ENCODE results near the gene DUT.

The DUT gene

DNA sequence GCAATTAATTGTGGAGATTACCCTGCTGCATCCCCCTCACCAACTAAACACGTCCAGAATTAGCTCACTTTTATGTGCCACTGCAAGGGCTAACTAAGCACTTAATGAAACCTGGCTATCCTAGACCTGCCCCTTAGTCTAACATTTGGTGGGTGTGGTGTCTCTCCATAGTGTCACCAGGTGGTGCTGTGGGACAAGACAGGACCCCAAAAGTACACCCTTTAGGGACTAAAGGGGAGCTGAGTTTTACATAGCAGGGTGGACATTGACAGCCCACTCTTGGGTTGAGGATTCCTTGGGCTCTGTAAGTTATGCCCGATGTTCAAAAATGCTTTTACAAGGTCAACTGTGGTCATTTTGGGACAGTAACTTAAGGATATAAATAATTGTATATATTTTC, 5.7 kb downstream of the DUT start:
- no peak for DNase-seq (ENCODE audit: low read depth)
- H3K4me3 ChIP-seq (ENCODE audit: low read depth, low read length): no peak overlapping the region

DNA sequence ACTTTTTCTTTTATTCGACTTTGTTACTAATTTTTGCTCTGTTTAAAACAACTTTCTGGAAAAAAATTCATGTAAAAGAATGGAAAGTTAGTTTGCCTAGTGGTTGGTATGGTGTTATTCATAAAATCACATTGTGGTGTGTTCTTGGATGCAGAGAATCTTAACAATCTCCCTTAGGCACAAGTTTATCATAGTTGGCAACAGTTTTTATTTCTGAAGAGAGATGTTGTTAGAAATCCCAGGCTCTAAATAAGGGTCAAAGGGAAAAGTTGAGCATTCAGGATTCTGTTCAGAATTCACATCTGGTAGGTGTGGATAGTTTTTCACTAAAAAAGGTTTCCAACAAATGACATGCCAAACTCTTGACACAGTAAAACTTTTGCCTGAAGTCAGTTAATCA, 6.4 kb downstream of the DUT start:
- no peak for DNase-seq (ENCODE audit: low read depth)
- no peak overlapping the region for H3K4me3 ChIP-seq (ENCODE audit: low read depth, low read length)
- TF ChIP-seq, protein P1, sequence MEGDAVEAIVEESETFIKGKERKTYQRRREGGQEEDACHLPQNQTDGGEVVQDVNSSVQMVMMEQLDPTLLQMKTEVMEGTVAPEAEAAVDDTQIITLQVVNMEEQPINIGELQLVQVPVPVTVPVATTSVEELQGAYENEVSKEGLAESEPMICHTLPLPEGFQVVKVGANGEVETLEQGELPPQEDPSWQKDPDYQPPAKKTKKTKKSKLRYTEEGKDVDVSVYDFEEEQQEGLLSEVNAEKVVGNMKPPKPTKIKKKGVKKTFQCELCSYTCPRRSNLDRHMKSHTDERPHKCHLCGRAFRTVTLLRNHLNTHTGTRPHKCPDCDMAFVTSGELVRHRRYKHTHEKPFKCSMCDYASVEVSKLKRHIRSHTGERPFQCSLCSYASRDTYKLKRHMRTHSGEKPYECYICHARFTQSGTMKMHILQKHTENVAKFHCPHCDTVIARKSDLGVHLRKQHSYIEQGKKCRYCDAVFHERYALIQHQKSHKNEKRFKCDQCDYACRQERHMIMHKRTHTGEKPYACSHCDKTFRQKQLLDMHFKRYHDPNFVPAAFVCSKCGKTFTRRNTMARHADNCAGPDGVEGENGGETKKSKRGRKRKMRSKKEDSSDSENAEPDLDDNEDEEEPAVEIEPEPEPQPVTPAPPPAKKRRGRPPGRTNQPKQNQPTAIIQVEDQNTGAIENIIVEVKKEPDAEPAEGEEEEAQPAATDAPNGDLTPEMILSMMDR (IDR thresholded peaks at IDR 0.05; ENCODE audit: low read depth, low read length, missing control alignments): no peak

More for the DNA sequence above, 5.7 kb downstream of the DUT start:
- TF ChIP-seq, protein P1 (IDR thresholded peaks at IDR 0.05; ENCODE audit: low read depth, low read length, missing control alignments): peak; percentile 47

DNA sequence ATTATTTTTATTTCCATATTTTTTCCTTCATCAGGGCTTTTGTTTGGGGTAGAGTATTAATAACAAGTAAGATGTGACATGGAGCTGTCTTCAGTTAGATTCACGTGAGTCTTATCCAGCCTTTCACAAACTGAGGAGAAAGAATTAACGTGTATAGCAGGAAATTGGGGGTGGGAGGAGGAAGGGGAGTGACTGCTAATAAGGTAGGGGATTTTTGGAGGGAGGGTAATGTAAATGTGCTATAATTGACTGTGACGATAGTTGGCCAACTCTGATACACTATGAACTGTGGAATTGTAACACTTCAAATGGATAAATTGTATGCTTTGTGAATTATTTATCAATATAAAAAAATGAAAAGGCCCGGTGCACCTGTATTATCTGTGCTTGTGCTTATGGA, 8.9 kb downstream of the DUT start:
- H3K4me3 ChIP-seq (ENCODE audit: low read depth, low read length): no peak overlapping the region
- no peak for DNase-seq (ENCODE audit: low read depth)
- TF ChIP-seq, protein P1 (IDR thresholded peaks at IDR 0.05; ENCODE audit: low read depth, low read length, missing control alignments): no peak

DNA sequence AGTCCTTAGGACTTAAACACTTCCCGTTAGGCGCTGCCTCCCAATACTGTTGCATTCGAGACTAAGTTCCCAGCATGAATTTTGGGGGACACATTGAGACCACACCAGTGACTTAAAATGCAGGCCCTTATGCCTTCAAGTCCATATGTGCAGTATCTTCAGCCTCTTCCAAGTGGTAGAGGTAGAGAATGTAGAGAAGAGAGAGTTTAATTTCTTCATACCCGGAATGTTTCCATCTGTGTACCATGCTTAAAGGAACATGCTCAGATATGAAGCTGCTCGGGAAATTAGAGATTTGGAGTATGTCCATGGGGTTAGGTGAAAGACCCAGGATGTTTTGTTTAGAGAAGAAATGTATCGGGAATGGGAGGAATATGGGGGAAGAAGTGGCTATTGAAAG, 12.6 kb downstream of the DUT start:
- H3K4me3 ChIP-seq (ENCODE audit: low read depth, low read length): no peak overlapping the region
- TF ChIP-seq, protein P1 (IDR thresholded peaks at IDR 0.05; ENCODE audit: low read depth, low read length, missing control alignments): no peak
- no peak for DNase-seq (ENCODE audit: low read depth)

DNA sequence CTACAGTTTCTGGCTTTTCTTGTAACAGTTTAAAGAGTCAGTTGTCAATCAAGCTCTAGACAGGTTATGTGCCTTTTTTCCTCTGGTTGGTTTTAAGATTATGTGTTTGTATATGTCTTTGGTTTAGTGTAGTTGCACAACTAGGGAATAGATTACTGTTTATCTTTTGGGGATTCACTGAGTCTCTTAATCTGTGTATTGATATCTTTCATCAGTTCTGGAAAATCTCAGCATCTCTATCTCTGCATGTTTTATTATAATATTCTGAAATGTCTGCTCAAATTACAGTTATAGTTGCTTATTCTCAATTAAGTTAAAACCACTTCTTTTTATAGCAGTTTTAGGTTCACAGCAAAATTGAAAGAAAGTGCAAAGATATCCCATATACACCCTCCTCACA, 14.3 kb downstream of the DUT start:
- TF ChIP-seq, protein P1 (IDR thresholded peaks at IDR 0.05; ENCODE audit: low read depth, low read length, missing control alignments): no peak
- H3K4me3 ChIP-seq (ENCODE audit: low read depth, low read length): no peak overlapping the region
- DNase-seq (ENCODE audit: low read depth): no peak

DNA sequence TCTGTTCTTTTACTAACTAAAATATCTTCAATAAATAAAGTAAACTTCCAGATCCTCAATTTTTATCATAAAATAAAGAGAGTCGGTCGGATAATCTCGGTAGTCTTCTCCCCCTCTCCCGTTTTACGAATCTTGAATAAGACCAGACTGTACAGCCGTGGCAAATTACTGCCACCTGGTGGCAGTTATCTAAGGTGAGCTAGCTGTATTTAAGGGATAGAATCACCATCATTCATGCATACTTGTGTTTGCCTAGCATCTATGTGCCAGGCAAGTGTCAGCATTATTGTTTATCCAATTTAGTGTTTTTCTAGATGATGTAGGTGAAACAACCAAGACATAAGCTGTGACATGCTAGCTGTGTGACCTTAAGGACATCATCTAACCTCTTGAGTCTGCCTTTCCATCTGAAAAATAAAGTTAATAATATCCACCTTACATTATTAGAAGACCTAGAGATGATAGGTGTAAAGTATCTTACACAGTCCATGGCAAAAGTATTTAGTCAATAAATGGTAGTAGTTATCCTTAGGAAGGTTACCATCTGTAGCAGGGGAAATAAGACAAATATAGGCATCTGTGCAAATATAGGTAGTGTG, 21.3 kb downstream of the DUT start:
- H3K4me3 ChIP-seq (ENCODE audit: low read depth, low read length): no peak overlapping the region
- TF ChIP-seq, protein P1 (IDR thresholded peaks at IDR 0.05; ENCODE audit: low read depth, low read length, missing control alignments): peak; percentile 78
- peak; percentile 41 for DNase-seq (ENCODE audit: low read depth)

DNA sequence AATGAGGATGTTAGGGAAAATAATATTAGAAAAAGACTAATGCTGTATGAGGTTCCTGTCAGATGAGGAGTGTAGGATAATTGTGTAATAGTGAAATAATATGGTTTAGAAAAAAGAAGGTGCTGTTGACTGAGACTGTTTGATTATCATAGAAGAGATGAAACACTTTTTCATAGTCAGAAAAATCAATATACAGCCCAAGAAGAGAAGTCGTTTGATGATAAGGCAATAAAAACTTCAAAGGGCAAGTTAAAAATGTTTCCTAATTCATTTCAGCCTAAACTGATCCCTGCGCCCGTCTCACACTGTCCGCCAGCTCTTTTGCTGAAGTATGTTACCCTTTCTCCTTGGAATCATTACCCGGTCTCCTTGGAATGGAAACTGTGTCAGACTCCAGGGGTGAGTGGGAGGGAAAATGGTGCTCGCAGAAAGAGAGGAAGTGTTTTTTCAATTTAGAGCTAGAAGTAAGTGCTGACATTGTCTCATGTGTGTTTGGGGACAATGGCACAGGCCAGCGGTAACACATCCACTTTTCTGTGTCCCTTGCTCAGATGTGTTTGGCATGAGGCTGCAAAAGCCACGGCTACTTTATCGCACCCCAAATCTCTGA, 23.6 kb downstream of the DUT start:
- no peak overlapping the region for H3K4me3 ChIP-seq (ENCODE audit: low read depth, low read length)
- TF ChIP-seq, protein P1 (IDR thresholded peaks at IDR 0.05; ENCODE audit: low read depth, low read length, missing control alignments): no peak
- no peak for DNase-seq (ENCODE audit: low read depth)

Measured in GM12864 (cell line).